H1 (cell line): ENCODE data around the gene APOL3. TPM values are rescaled to one million over a fixed set of nuclear protein-coding genes. Genes with fewer than 3 reads are reported as not detected.

Source experiments
- CTCF ChIA-PET: fragments of 300-600 bp; sonication (Branson Sonifier 250); formaldehyde crosslinking; loops from one replicate; lab custom pipeline; 2021; ENCODE audit not compliant: partially characterized antibody; lab: Charles Lee
- POLR2A ChIA-PET: fragments of 300-600 bp; sonication (Branson Sonifier 250); formaldehyde crosslinking; loops from one replicate; lab custom pipeline; 2021; ENCODE audit warnings: inconsistent platforms; ENCODE audit not compliant: partially characterized antibody; lab: Charles Lee
- DNase-seq, 2 experiments: peaks; one replicate each; pipeline versions ENCODE4 v3.0.0 to v3.0.0-alpha.2; 2010 to 2022; ENCODE audit warnings: low spot score in 2 of 2, low read depth in 1 of 2, mixed read lengths in 1 of 2
- FAIRE-seq: peaks from 2 replicates; lab custom pipeline; 2011; peaks lifted over from hg19 to GRCh38; lab: Jason Lieb, UNC
- H2AFZ ChIP-seq: 2 replicates; pipeline ENCODE4 v1.8.1; 2012; ENCODE audit warnings: low read length, inconsistent platforms
- H2AK5ac ChIP-seq: 2 replicates; pipeline ENCODE4 v1.6.1; 2013; ENCODE audit warnings: low read depth, low read length
- H2BK120ac ChIP-seq: replicated peaks from 2 replicates; pipeline ENCODE3; 2013; ENCODE audit warnings: low read depth, low read length, inconsistent platforms
- H2BK12ac ChIP-seq: 2 replicates; pipeline ENCODE4 v1.6.1; 2013; ENCODE audit warnings: low read depth, low read length
- H2BK15ac ChIP-seq: 2 replicates; pipeline ENCODE4 v1.6.1; 2013; ENCODE audit warnings: low read length
- H2BK20ac ChIP-seq: 2 replicates; pipeline ENCODE4 v1.6.1; 2013; ENCODE audit warnings: low read length
- H2BK5ac ChIP-seq: 2 replicates; pipeline ENCODE4 v1.6.1; 2013; ENCODE audit warnings: low read depth, low read length
- H3K14ac ChIP-seq: 2 replicates; pipeline ENCODE4 v1.6.1; 2013; ENCODE audit warnings: inconsistent platforms; ENCODE audit not compliant: insufficient read length
- H3K18ac ChIP-seq: 2 replicates; pipeline ENCODE4 v1.6.1; 2013; ENCODE audit warnings: low read length; ENCODE audit errors: extremely low read depth
- H3K23ac ChIP-seq: 2 replicates; pipeline ENCODE4 v1.6.1; 2013; ENCODE audit warnings: inconsistent platforms; ENCODE audit not compliant: insufficient read length
- H3K23me2 ChIP-seq: 2 replicates; pipeline ENCODE4 v1.6.1; 2013; ENCODE audit warnings: low read depth, low read length
- H3K27ac ChIP-seq: 2 replicates; pipeline ENCODE4 v1.6.1; 2011; ENCODE audit warnings: low read depth, low read length, inconsistent platforms
- H3K27me3 ChIP-seq, 4 experiments: replicated peaks in 1 of 4; 1 replicate in 1 of 4; 2 replicates in 3 of 4; pipeline versions ENCODE4 v1.6.1 to v1.8.1; 2011 to 2013; ENCODE audit warnings: low read length in 3 of 4, mild to moderate bottlenecking in 3 of 4, inconsistent platforms in 2 of 4, mixed read lengths in 2 of 4, moderate library complexity in 1 of 4; ENCODE audit not compliant: control insufficient read depth in 3 of 4, insufficient read depth in 3 of 4; ENCODE audit errors: extremely low read depth in 1 of 4
- H3K36me3 ChIP-seq, 4 experiments: 2 replicates each; pipeline versions ENCODE4 v1.6.1 to v1.8.1; 2011 to 2013; ENCODE audit warnings: mild to moderate bottlenecking in 4 of 4, low read length in 3 of 4, moderate library complexity in 2 of 4, control low read depth in 1 of 4, inconsistent platforms in 1 of 4; ENCODE audit not compliant: insufficient read depth in 4 of 4, control insufficient read depth in 2 of 4
- H3K4ac ChIP-seq: replicated peaks from 2 replicates; pipeline ENCODE3; 2013; ENCODE audit warnings: low read length, low read depth, mixed read lengths, inconsistent platforms; ENCODE audit not compliant: insufficient read length
- H3K4me1 ChIP-seq, 4 experiments: replicated peaks in 1 of 4; 1 replicate in 1 of 4; 2 replicates in 3 of 4; pipeline versions ENCODE4 v1.6.1 to v1.8.1; 2011 to 2013; ENCODE audit warnings: low read length in 3 of 4, inconsistent platforms in 2 of 4, mixed read lengths in 1 of 4; ENCODE audit not compliant: insufficient read depth in 4 of 4, control insufficient read depth in 3 of 4
- H3K4me2 ChIP-seq, 2 experiments: 2 replicates each; pipeline versions ENCODE4 v1.6.1 to v1.8.1; 2011 to 2013; ENCODE audit warnings: low read depth in 2 of 2, low read length in 2 of 2, control low read depth in 1 of 2, inconsistent platforms in 1 of 2, mild to moderate bottlenecking in 1 of 2; ENCODE audit not compliant: insufficient read depth in 1 of 2
- H3K4me3 ChIP-seq, 4 experiments: fragments of 200-600, 300-600 bp in 1 of 4; sonication (generic), shearing (Covaris generic), sonication (Bioruptor Twin) in 1 of 4; 2 replicates each; pipeline versions ENCODE4 v1.5.1 to v1.8.1; 2011 to 2016; ENCODE audit warnings: low read length in 4 of 4, low read depth in 3 of 4, control low read depth in 2 of 4, inconsistent platforms in 2 of 4, mild to moderate bottlenecking in 2 of 4, mixed read lengths in 1 of 4, moderate library complexity in 1 of 4; ENCODE audit not compliant: insufficient read depth in 2 of 4; ENCODE audit errors: extremely low read depth in 1 of 4
- H3K56ac ChIP-seq: replicated peaks from 2 replicates; pipeline ENCODE3; 2013; ENCODE audit warnings: low read depth, mild to moderate bottlenecking, mixed read lengths, low read length, inconsistent platforms; ENCODE audit not compliant: insufficient read length
- H3K79me1 ChIP-seq: 2 replicates; pipeline ENCODE4 v1.6.1; 2013; ENCODE audit warnings: low read depth, low read length, control low read depth
- H3K79me2 ChIP-seq, 2 experiments: 2 replicates each; pipeline versions ENCODE4 v1.6.1 to v1.8.1; 2012 to 2013; ENCODE audit warnings: low read length in 2 of 2, mild to moderate bottlenecking in 2 of 2, inconsistent platforms in 1 of 2; ENCODE audit not compliant: insufficient read depth in 2 of 2, control insufficient read depth in 1 of 2
- H3K9ac ChIP-seq, 4 experiments: replicated peaks in 1 of 4; 1 replicate in 1 of 4; 2 replicates in 3 of 4; pipeline versions ENCODE4 v1.6.1 to v1.8.1; 2011 to 2013; ENCODE audit warnings: low read depth in 3 of 4, low read length in 3 of 4, control low read depth in 2 of 4, mild to moderate bottlenecking in 2 of 4, moderate library complexity in 2 of 4, inconsistent platforms in 1 of 4; ENCODE audit errors: extremely low read depth in 1 of 4
- H3K9me3 ChIP-seq, 2 experiments: 2 replicates each; pipeline versions ENCODE4 v1.6.1 to v1.8.1; 2012 to 2013; ENCODE audit warnings: mild to moderate bottlenecking in 2 of 2, moderate library complexity in 2 of 2, control low read depth in 1 of 2, inconsistent platforms in 1 of 2, low read depth in 1 of 2, low read length in 1 of 2, mixed read lengths in 1 of 2; ENCODE audit not compliant: insufficient read depth in 2 of 2
- H4K20me1 ChIP-seq, 2 experiments: replicated peaks in 1 of 2; 2 replicates each; pipeline versions ENCODE3 to v1.8.1; 2011 to 2013; ENCODE audit warnings: inconsistent platforms in 2 of 2, low read length in 2 of 2, mild to moderate bottlenecking in 1 of 2; ENCODE audit not compliant: insufficient read depth in 2 of 2, control insufficient read depth in 1 of 2
- H4K5ac ChIP-seq: 2 replicates; pipeline ENCODE4 v1.6.1; 2013; ENCODE audit warnings: low read length, low read depth, mixed read lengths, inconsistent platforms; ENCODE audit not compliant: insufficient read length
- H4K8ac ChIP-seq: 2 replicates; pipeline ENCODE4 v1.8.0; 2013; ENCODE audit warnings: mild to moderate bottlenecking, moderate library complexity, low read length, inconsistent platforms; ENCODE audit not compliant: insufficient read depth; ENCODE audit errors: extremely low read depth
- H4K91ac ChIP-seq: replicated peaks from 2 replicates; pipeline ENCODE3; 2013; ENCODE audit warnings: low read length, mixed read lengths, inconsistent platforms; ENCODE audit not compliant: insufficient read length
- CBX8 ChIP-seq: fragments of 300-800, 300-1000 bp; sonication (generic); IDR thresholded peaks from 2 replicates; pipeline ENCODE4 v1.7.1; 2016; ENCODE audit warnings: low read depth, low read length, borderline replicate concordance
- EP300 ChIP-seq, 2 experiments: IDR thresholded peaks; 1 replicate in 1 of 2; 2 replicates in 1 of 2; pipeline ENCODE4 v1.6.1; 2011 to 2012; ENCODE audit warnings: low read depth in 2 of 2, low read length in 2 of 2, mild to moderate bottlenecking in 2 of 2, borderline replicate concordance in 1 of 2, inconsistent platforms in 1 of 2, moderate library complexity in 1 of 2
- WGBS, 2 experiments: shearing (Covaris generic) in 1 of 2; methylation state at CpG; one replicate each; pipeline versions ENCODE4 v1.1.6 to v1.1.7; 2013 to 2015; ENCODE audit warnings: low lambda C conversion rate in 2 of 2, mixed read lengths in 2 of 2, inconsistent platforms in 1 of 2, low coverage in 1 of 2, missing lambda C conversion rate in 1 of 2; ENCODE audit not compliant: insufficient replicate concordance in 2 of 2, insufficient coverage in 1 of 2, insufficient read length in 1 of 2; ENCODE audit errors: extremely low coverage in 1 of 2, missing lambda C conversion rate in 1 of 2; 5-methylcytosine and 5-hydroxymethylcytosine counted together
- polyA plus RNA-seq, 7 experiments: library from polyadenylated mRNA; depleted of rRNA in 3 of 7; stranded (reverse) in 5 of 7; unstranded in 2 of 7; fragments of >200 nt in 5 of 7; fragments of 200-250 nt in 2 of 7; gene quantifications; 1 replicate in 5 of 7; 2 replicates in 1 of 7; 4 replicates in 1 of 7; pipeline versions ENCODE4 v1.2.1 to v1.2.3, GENCODE V29; 2011 to 2013; ENCODE audit warnings: missing spikeins in 2 of 7, mixed read lengths in 2 of 7
- total RNA-seq: library from RNA; stranded (reverse); fragmentation: NEBNext Ultra II Directional; extraction: Animal tissue kit (Norgen Biotek cat#: 25700); gene quantifications from 2 replicates; pipeline ENCODE4 v1.2.1, GENCODE V29; 2021
- TF ChIP-seq, protein P1 (sequence below): IDR thresholded peaks from 2 replicates; pipeline ENCODE4 v1.6.1; 2012; ENCODE audit warnings: inconsistent platforms

Gene APOL3
- total and polyA plus RNA-seq, 2 of the 8 experiments (the other 6 are each of a cell fraction or from before 2014, with no cell fraction given): 0.12 TPM; not detected in 1

DNA sequence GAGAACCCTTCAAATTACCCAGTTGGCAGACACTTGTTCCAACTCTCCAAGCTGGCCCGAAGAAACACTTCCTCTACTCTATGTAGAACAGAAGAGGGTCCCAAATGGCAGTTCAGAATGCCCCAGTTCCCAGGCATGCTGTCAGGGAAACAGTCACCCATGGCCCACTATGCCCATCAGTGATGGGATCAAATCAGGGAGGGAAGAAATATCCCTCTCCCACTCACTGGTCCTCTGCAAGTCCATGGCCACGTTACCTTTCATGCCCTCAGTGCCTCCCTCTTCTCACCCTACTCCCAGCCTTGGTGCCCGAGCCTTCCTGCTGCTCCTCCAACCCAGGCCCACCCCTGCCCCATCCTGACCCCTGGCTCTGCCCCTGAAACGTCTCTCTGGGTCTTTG is 16.6 kb downstream of the APOL3 start:
- Histone ChIP-seq H2BK15ac (no peak overlapping the region), H3K4me2 (no peak overlapping the region), H4K91ac (peak overlapping the region; percentile 29), H4K20me1 (no peaks in the 10 kb centered on the region), H3K14ac (no peak overlapping the region), H4K5ac (no peak overlapping the region), H3K9ac (no peak overlapping the region), H2BK5ac (no peak overlapping the region), H3K18ac (no peak overlapping the region), H3K27me3 (no peaks in the 10 kb centered on the region; a peak in 1 of 7 replicates), H3K36me3 (no peaks in the 10 kb centered on the region), H2BK12ac (no peak overlapping the region; the same call in 1 of the 2 replicates), H3K79me2 (no peaks in the 10 kb centered on the region), H2BK20ac (0 out of 2 replicates have a peak overlapping the region, but pooled peaks have one; percentile 48), H2BK120ac (no peak overlapping the region), H3K79me1 (no peaks in the 10 kb centered on the region), H2AK5ac (peak overlapping the region; percentile 75; the same call in 1 of the 2 replicates), H3K23me2 (0 out of 2 replicates have a peak, but pooled peaks cover 1% of the 10 kb centered on the region), H3K56ac (no peak overlapping the region), H3K4me1 (peaks cover 5 to 11% (median 9%) of the 10 kb centered on the region in 4 experiments), H3K9me3 (no peaks in the 10 kb centered on the region), H4K8ac (no peak overlapping the region), H3K4me3 (no peak overlapping the region), H3K23ac (no peak overlapping the region), H3K4ac (no peak overlapping the region), H3K27ac (no peak overlapping the region), H2AFZ (no peak overlapping the region)
- 73% methylated on average over 4 of the region's 4 CpGs; no CpG with 5 or more reads in 1 of the 2 experiments for WGBS, 2 experiments
- FAIRE-seq (no peak), DNase-seq (no peak)
- ChIA-PET POLR2A (no interaction called here), CTCF (interaction anchor here (0.5 to 8.4 kb wide), 6 partner anchors 14 to 788 kb away, joined by 3 to 86 read pairs (median 4); no protein-coding TSS in a partner anchor)
- TF ChIP-seq CBX8 (no peak), EP300 (IDR thresholded peaks at IDR 0.05; ENCODE audit: borderline replicate concordance in 1 of 2, low read depth in 2 of 2, low read length in 2 of 2) (no peak)
- TF ChIP-seq, protein P1, sequence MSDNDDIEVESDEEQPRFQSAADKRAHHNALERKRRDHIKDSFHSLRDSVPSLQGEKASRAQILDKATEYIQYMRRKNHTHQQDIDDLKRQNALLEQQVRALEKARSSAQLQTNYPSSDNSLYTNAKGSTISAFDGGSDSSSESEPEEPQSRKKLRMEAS: no peak
